ENCODE measurements around the gene KNG1. TPM values are rescaled to one million over a fixed set of nuclear protein-coding genes. Genes with fewer than 3 reads are reported as not detected.

The KNG1 gene
- total RNA-seq, result not detected in 2 replicates
- long read RNA-seq, result 0 reads

GRCh38 chr3:186717039-186717457 lies at the start of gene KNG1:
KNG1 (plus strand) TSS chr3:186717359; CDS start chr3:186717543, 184 bp downstream.
- Mint-ChIP-seq H3K4me3 (no peak within 1 kb of the TSS), H3K4me1 (no peaks in the 10 kb centered on the region), H3K36me3 (ENCODE audit: low read depth) (no peaks in the 10 kb centered on the region), H3K27me3 (ENCODE audit: low read depth) (peaks cover 2% of the 10 kb centered on the region), H3K27ac (ENCODE audit: unreplicated experiment) (no peak within 1 kb of the TSS), H3K9me3 (no peaks in the 10 kb centered on the region)
- DNase-seq (ENCODE audit: low read depth, low spot score), result no peak
- TF ChIP-seq CTCF (conservative IDR thresholded peaks at IDR 0.05), result no peak

GRCh38 chr3:186668426-186668825 lies 48.7 kb upstream of the KNG1 start:
- TF ChIP-seq CTCF (conservative IDR thresholded peaks at IDR 0.05), result no peak
- peaks cover 16% of the 10 kb centered on the region for H3K27me3 Mint-ChIP-seq (ENCODE audit: low read depth)
- peaks cover 9% of the 10 kb centered on the region for H3K4me1 Mint-ChIP-seq
- H3K9me3 Mint-ChIP-seq, result peaks cover 2% of the 10 kb centered on the region
- no peaks in the 10 kb centered on the region for H3K36me3 Mint-ChIP-seq (ENCODE audit: low read depth)
- H3K4me3 Mint-ChIP-seq, result no peak overlapping the region
- H3K27ac Mint-ChIP-seq (ENCODE audit: unreplicated experiment), result no peak overlapping the region
- no peak for DNase-seq (ENCODE audit: low read depth, low spot score)

GRCh38 chr3:186669378-186670084 lies 47.6 kb upstream of the KNG1 start:
- peak overlapping the region; percentile 8 for H3K27ac Mint-ChIP-seq (ENCODE audit: unreplicated experiment)
- no peak overlapping the region for H3K4me3 Mint-ChIP-seq
- peaks cover 5% of the 10 kb centered on the region for H3K4me1 Mint-ChIP-seq
- H3K36me3 Mint-ChIP-seq (ENCODE audit: low read depth), result no peaks in the 10 kb centered on the region
- peaks cover 2% of the 10 kb centered on the region for H3K9me3 Mint-ChIP-seq
- TF ChIP-seq CTCF (conservative IDR thresholded peaks at IDR 0.05), result no peak
- DNase-seq (ENCODE audit: low read depth, low spot score), result no peak
- peaks cover 21% of the 10 kb centered on the region for H3K27me3 Mint-ChIP-seq (ENCODE audit: low read depth)

GRCh38 chr3:186670155-186670554 lies 47.0 kb upstream of the KNG1 start:
- Mint-ChIP-seq H3K4me1 (peaks cover 5% of the 10 kb centered on the region), H3K27ac (ENCODE audit: unreplicated experiment) (no peak overlapping the region), H3K4me3 (no peak overlapping the region), H3K36me3 (ENCODE audit: low read depth) (no peaks in the 10 kb centered on the region), H3K9me3 (peaks cover 2% of the 10 kb centered on the region), H3K27me3 (ENCODE audit: low read depth) (peaks cover 26% of the 10 kb centered on the region)
- DNase-seq (ENCODE audit: low read depth, low spot score), result no peak
- TF ChIP-seq CTCF (conservative IDR thresholded peaks at IDR 0.05), result no peak

GRCh38 chr3:186671051-186671450 lies 46.1 kb upstream of the KNG1 start:
- Mint-ChIP-seq H3K27me3 (ENCODE audit: low read depth) (peaks cover 28% of the 10 kb centered on the region), H3K4me1 (peaks cover 5% of the 10 kb centered on the region)

More at GRCh38 chr3:186671051-186671450, 46.1 kb upstream of the KNG1 start:
- Mint-ChIP-seq H3K4me3 (no peak overlapping the region), H3K9me3 (peaks cover 2% of the 10 kb centered on the region), H3K36me3 (ENCODE audit: low read depth) (no peaks in the 10 kb centered on the region), H3K27ac (ENCODE audit: unreplicated experiment) (no peak overlapping the region)
- no peak for DNase-seq (ENCODE audit: low read depth, low spot score)
- TF ChIP-seq CTCF (conservative IDR thresholded peaks at IDR 0.05), result no peak
